Measurements from ENCODE around the gene ENTPD8.

ENTPD8 gene

DNA sequence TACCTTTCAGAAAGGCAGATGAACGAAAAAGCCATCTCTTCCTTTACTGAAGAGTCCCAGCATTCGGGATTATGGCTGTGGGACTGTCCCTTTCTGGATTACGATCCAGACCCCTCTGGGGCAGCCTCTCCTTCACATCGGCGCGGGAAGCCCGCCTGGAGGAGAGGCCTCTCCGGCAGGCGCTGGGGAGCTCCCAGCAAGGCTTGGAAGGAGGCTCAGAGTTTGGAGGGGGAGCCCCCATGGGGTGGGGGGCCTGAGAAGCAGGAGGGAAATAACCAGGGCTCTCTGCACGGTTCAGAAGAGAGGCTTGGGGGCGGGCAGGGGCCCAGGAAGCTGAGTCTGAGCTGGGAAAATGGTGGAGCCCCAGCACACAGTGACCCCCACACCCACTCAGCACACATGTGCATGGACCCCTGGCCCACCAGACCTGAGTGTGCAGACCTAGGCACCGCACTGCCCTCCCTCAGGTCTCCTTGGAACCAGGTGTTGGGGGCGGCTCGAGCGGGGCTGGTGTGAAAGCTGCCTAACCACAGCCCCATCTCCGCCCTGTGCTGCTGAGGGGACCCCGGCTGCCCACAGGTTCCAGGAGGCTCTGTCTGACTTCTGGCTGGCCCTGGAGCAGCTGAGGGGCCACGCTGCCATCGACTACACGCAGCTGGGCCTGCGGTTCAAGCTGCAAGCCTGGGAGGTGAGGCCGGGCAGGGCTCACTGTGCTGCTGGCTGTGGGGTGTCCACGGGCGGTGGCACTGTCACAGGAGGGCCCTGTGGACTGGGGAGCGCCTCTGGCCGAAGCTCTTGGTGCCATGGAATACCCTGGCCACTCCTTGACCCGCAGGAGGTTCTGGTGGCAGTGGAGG is 13.5 kb downstream of the ENTPD8 start:
- H3K4me3 ChIP-seq (ENCODE audit: low read depth, low read length), result no peak overlapping the region
- no peaks in the 10 kb centered on the region for H3K4me1 ChIP-seq (ENCODE audit: control insufficient read depth, insufficient read depth, low read length, unreplicated experiment)
- H3K27ac ChIP-seq (ENCODE audit: low read depth, low read length), result no peak overlapping the region

DNA sequence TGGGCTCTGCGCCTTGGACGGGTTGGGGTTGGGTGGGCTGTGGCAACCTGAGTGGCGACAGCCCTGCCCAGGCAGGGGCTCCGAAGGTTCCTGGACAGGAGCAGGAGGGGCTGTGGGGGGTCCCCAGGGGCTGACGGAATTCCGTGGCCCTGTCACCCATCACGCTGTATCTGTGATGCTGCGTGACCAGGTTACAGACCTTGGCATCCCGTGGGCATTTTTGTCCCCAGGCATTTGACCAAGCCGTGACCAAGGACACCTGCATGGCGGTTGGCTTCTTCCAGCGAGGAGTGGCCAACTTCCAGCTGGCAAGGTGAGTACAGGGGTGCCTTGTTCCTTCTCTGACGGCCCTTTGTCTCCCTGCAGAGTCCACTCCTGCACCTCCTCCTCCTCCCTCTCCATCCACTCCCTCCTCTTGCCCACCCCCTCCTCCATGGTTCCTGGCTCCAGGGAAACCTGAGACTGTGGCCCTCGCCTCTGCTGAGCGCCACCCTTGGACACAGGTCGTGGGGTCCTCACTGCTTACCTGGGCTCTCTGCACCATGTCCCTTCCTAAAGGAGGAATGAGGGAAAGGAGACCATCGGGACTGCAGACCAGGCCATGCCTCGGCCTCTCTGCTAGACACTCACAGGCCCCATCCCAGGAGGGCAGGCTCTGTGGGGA is 15.0 kb downstream of the ENTPD8 start:
- H3K27ac ChIP-seq (ENCODE audit: low read depth, low read length), result no peak overlapping the region
- peaks cover 10% of the 10 kb centered on the region for H3K79me2 ChIP-seq (ENCODE audit: control insufficient read depth, insufficient read depth, low read length, unreplicated experiment)
- no peak overlapping the region for H2AFZ ChIP-seq (ENCODE audit: low read length, unreplicated experiment)
- H3K4me3 ChIP-seq (ENCODE audit: low read depth, low read length), result no peak overlapping the region
- no peaks in the 10 kb centered on the region for H3K36me3 ChIP-seq (ENCODE audit: insufficient read depth, low read length)
- no peaks in the 10 kb centered on the region for H3K27me3 ChIP-seq (ENCODE audit: insufficient read depth, low read length)
- no peaks in the 10 kb centered on the region for H3K4me1 ChIP-seq (ENCODE audit: control insufficient read depth, insufficient read depth, low read length, unreplicated experiment)

More for the DNA sequence above, 13.5 kb downstream of the ENTPD8 start:
- Histone ChIP-seq H2AFZ (ENCODE audit: low read length, unreplicated experiment) (no peak overlapping the region), H3K36me3 (ENCODE audit: insufficient read depth, low read length) (no peaks in the 10 kb centered on the region), H3K79me2 (ENCODE audit: control insufficient read depth, insufficient read depth, low read length, unreplicated experiment) (no peaks in the 10 kb centered on the region), H3K27me3 (ENCODE audit: insufficient read depth, low read length) (no peaks in the 10 kb centered on the region)

DNA sequence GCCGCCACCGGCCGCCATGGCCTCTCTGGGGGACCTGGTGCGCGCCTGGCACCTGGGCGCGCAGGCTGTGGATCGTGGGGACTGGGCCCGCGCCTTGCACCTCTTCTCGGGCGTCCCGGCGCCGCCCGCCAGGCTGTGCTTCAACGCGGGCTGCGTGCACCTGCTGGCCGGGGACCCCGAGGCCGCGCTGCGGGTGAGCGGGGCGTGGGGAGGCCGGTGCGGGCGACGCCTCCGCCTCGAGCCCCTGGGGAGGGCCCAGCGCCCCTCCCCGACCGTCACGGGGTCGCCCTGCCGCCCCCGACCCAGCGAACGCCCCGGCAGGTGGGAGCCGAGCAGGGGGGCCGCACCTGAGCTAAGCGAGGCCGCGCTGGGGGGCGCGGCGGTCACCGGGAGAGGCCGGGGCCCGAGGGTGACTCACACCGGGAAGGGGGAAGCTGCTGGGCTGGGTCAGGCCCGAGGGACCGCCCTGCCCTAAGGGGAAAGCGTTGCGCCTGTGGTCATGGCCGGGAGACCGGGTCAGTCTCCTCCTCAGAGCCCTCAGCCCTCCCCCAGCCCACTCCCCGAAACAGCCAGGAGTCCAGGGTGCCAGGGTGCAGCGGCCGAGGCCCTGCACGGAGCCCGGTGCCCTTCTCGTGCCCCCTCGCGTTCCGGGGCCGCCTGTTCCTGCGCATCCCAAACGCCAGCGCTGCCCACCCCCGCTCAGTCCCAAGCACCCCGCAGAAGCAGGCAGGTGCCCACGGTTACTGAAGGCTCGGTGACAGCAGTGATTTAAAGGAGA is 17.5 kb downstream of the ENTPD8 start:
- no peaks in the 10 kb centered on the region for H3K4me1 ChIP-seq (ENCODE audit: control insufficient read depth, insufficient read depth, low read length, unreplicated experiment)
- H3K27me3 ChIP-seq (ENCODE audit: insufficient read depth, low read length), result no peaks in the 10 kb centered on the region
- H3K79me2 ChIP-seq (ENCODE audit: control insufficient read depth, insufficient read depth, low read length, unreplicated experiment), result peaks cover 18% of the 10 kb centered on the region
- H3K4me3 ChIP-seq (ENCODE audit: low read depth, low read length), result peak overlapping the region; percentile 68
- H3K36me3 ChIP-seq (ENCODE audit: insufficient read depth, low read length), result no peaks in the 10 kb centered on the region
- H2AFZ ChIP-seq (ENCODE audit: low read length, unreplicated experiment), result peak overlapping the region; percentile 80
- H3K27ac ChIP-seq (ENCODE audit: low read depth, low read length), result no peak overlapping the region

DNA sequence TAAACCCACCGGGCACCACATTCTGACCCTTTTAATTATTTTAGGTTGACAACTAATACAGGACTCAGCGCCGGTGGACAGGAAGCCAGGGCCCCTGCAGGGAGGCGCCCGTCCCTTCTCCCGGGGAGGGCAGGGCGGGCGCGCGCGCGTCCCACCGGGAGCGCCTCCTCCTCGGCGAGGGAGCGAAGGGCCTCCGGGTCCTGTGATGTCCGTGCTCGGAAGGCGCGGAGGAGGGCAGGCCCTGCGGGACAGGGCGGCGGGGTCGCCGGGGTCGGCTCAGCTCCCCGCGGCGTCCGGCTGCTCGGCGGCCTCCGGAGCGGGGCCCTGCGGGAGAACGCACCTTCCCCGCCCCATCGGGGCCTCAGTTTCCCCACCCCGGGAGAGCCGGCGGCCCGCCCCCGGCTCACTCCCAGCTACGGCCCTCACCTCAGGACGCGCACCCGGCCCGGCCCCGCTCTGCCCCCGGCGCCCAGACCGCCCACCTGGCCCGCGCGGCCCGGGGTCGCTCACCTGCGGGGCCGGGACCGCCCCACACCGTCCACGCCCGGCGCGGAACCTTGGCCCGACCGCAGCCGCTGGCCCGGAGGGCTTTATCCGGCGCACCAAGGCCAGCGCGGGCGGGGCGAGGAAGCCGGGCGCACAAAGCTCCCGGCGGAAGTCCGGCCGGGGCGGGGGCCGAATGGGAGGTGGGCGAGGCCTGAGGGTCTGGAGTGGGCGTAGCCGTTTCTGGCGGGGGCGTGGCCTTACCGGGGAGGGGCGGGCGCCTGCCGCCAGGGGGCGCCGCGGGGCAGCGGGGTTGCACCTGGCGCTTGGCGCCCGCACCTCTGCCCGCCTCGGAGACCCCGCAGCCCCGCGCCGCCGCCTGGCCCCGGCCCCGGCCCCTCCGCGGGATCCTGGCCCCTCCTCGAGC is 18.3 kb downstream of the ENTPD8 start, which contains the start of the genes EXD3 and NOXA1:
Gene EXD3 (minus strand): TSS at position 559 of the 910 bp plus-strand sequence. CDS start 27,805 bp downstream, outside the sequence.
Gene NOXA1 (plus strand): TSS at position 790 of the 910 bp plus-strand sequence. CDS start 137 bp downstream, outside the sequence.
- peak within 1 kb of the TSS; percentile 93 for H2AFZ ChIP-seq (ENCODE audit: low read length, unreplicated experiment)
- H3K27me3 ChIP-seq (ENCODE audit: insufficient read depth, low read length), result no peaks in the 10 kb centered on the region
- peaks cover 18% of the 10 kb centered on the region for H3K79me2 ChIP-seq (ENCODE audit: control insufficient read depth, insufficient read depth, low read length, unreplicated experiment)
- no peaks in the 10 kb centered on the region for H3K4me1 ChIP-seq (ENCODE audit: control insufficient read depth, insufficient read depth, low read length, unreplicated experiment)
- H3K4me3 ChIP-seq (ENCODE audit: low read depth, low read length), result peak within 1 kb of the TSS; percentile 82
- no peak within 1 kb of the TSS for H3K27ac ChIP-seq (ENCODE audit: low read depth, low read length)
- no peaks in the 10 kb centered on the region for H3K36me3 ChIP-seq (ENCODE audit: insufficient read depth, low read length)

DNA sequence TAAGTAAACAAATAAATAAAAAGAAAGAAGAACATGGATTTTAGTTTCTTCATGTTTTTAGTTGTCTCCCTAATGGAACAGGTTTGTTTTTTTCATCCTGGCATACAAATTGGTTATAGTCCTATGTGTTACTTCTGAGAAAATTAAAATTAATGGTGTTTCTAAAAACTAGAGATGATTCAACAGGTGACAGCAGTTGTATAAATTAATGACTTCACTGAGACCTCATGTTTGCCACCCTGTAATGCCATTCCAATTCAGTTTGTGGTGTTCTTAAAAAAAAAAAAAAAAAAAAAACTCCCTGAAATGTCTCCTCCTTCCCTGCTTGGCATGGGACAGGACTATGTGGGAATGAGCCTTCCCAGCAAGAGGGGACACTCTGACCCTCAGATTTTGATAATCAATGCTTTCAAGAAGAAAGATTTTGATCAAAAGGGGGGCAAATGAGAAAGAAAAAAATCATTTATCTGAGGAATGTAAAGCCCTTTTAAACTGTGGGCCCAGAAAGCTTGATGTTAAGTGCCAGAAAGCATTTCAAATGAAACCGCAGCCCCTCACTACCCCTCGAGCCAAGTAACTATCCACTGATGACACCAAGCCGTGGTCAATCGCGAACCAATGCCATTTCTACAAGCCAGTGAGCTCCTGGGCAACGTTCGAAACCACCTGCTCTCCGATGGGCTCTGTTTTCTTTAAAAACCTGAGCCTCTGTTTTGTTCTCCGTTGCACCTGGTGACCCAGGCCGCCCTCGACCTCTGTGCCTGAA is 19.1 kb downstream of the ENTPD8 start:
- H2AFZ ChIP-seq (ENCODE audit: low read length, unreplicated experiment), result peak overlapping the region; percentile 39
- no peak overlapping the region for H3K27ac ChIP-seq (ENCODE audit: low read depth, low read length)
- H3K4me3 ChIP-seq (ENCODE audit: low read depth, low read length), result peak overlapping the region; percentile 82
- peaks cover 18% of the 10 kb centered on the region for H3K79me2 ChIP-seq (ENCODE audit: control insufficient read depth, insufficient read depth, low read length, unreplicated experiment)
- no peaks in the 10 kb centered on the region for H3K27me3 ChIP-seq (ENCODE audit: insufficient read depth, low read length)
- no peaks in the 10 kb centered on the region for H3K36me3 ChIP-seq (ENCODE audit: insufficient read depth, low read length)
- H3K4me1 ChIP-seq (ENCODE audit: control insufficient read depth, insufficient read depth, low read length, unreplicated experiment), result no peaks in the 10 kb centered on the region

DNA sequence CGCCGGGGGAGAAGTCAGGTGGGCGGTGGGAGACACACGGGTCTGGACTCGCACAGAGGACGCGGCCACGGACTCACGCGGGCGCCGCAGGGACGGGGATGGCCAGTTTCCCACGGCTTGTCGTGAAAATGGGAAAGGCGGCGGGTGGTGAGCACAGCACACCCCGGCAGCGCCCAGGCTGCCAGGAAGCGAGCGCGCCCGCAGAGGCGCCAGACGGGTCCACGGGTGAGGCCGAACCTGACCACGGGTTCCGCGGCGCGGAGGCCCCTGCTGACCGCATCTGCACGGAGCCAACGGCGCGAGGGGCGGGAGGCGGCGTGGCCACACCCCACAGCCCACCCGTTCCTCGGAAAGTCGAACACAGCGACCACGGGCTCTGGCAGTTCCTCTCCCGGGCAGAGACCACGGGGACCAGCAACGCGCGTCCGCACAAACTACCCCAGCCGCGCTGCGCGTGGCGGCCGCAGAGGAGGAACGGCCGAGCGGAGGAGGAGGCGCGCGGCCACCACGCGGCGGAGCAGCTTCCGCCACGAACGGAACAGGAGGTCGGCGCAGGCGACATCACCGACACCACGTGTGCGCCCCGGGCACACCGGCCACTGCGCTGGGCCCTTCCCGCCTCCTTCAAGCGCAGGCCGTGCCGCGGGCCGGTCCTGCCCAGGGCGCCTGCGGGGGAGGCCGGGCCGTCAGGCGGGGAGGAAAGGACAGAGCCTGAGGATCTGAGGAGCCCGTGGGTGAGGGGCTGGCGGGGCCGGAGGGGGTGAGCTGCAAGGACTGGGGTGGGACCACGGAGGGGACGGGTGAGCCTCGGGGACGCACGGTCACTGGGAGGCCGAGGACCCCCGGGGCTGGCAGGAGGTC is 23.8 kb downstream of the ENTPD8 start:
- Histone ChIP-seq H3K79me2 (ENCODE audit: control insufficient read depth, insufficient read depth, low read length, unreplicated experiment) (peaks cover 18% of the 10 kb centered on the region), H3K4me1 (ENCODE audit: control insufficient read depth, insufficient read depth, low read length, unreplicated experiment) (peaks cover 6% of the 10 kb centered on the region), H3K27ac (ENCODE audit: low read depth, low read length) (no peak overlapping the region), H3K36me3 (ENCODE audit: insufficient read depth, low read length) (no peaks in the 10 kb centered on the region), H3K27me3 (ENCODE audit: insufficient read depth, low read length) (no peaks in the 10 kb centered on the region), H2AFZ (ENCODE audit: low read length, unreplicated experiment) (no peak overlapping the region), H3K4me3 (ENCODE audit: low read depth, low read length) (no peak overlapping the region; the same call in 1 of the 2 replicates)

DNA sequence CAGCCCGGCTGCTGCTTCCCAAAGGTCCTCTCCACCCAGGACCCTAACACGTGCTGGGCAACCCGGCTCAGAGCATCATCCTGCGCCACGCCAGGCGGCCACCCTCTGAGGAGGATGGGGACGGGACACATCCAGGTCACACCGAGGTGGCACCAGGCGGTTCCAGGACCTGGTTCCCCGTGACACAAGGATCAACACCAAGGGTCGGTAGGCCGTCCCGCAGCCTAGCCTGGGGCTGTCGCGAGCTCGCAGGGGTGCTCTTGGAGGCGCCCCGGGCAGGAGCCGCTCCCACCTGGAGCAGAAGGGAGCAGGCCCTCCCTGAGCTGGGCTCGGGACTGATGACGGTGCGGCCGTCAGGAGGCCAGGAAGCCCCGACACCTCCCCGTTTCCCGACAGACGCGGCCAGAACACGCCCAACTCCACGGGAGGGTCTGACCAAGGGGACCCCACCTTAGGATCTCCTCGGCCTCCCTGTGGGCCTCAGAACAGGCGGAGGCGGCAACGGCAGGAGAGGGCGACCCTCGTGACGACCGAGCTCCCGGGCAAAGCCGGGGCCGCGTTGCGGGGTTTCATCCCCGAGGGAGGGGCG is 24.5 kb downstream of the ENTPD8 start:
- H3K27ac ChIP-seq (ENCODE audit: low read depth, low read length), result no peak overlapping the region
- H3K36me3 ChIP-seq (ENCODE audit: insufficient read depth, low read length), result no peaks in the 10 kb centered on the region
- H3K4me1 ChIP-seq (ENCODE audit: control insufficient read depth, insufficient read depth, low read length, unreplicated experiment), result peaks cover 12% of the 10 kb centered on the region
- no peak overlapping the region for H2AFZ ChIP-seq (ENCODE audit: low read length, unreplicated experiment)
- no peak overlapping the region for H3K4me3 ChIP-seq (ENCODE audit: low read depth, low read length)
- H3K27me3 ChIP-seq (ENCODE audit: insufficient read depth, low read length), result no peaks in the 10 kb centered on the region
- peaks cover 12% of the 10 kb centered on the region for H3K79me2 ChIP-seq (ENCODE audit: control insufficient read depth, insufficient read depth, low read length, unreplicated experiment)

DNA sequence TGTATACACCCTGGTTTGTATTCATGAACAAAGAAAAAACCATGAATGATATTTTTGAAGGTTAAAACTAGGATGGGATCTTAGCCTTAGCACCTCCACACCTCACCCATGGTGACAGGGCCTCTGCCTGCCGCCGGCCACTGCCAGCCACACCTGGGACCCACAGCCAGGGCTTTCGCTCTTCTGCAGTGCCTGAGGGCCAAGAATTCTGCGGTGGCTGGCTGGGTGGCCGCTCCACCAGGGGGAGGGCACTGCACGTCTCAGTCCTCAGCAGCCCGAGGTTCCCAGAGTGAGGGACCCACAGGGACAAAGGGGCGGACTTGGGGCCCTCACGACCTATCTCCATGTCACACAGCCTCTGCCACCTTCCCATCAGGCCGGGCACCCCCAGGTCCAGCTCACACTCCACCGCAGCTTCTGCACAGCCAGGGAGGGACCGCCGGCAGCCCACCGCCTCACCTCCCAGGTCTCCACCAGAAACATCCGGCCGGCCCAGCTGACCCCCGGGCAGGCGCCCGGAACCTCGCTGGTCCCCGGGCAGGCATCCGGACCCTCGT is 25.1 kb downstream of the ENTPD8 start:
- H2AFZ ChIP-seq (ENCODE audit: low read length, unreplicated experiment), result no peak overlapping the region
- no peaks in the 10 kb centered on the region for H3K27me3 ChIP-seq (ENCODE audit: insufficient read depth, low read length)
- H3K36me3 ChIP-seq (ENCODE audit: insufficient read depth, low read length), result no peaks in the 10 kb centered on the region
- H3K4me3 ChIP-seq (ENCODE audit: low read depth, low read length), result no peak overlapping the region
- peaks cover 16% of the 10 kb centered on the region for H3K4me1 ChIP-seq (ENCODE audit: control insufficient read depth, insufficient read depth, low read length, unreplicated experiment)
- H3K27ac ChIP-seq (ENCODE audit: low read depth, low read length), result no peak overlapping the region
- peaks cover 7% of the 10 kb centered on the region for H3K79me2 ChIP-seq (ENCODE audit: control insufficient read depth, insufficient read depth, low read length, unreplicated experiment)
